Measurements from ENCODE around the gene MIEN1. TPM values are rescaled to one million over a fixed set of nuclear protein-coding genes. Genes with fewer than 3 reads are reported as not detected.

Gene MIEN1
- total RNA-seq, 1 donor from 2014 or later = 38.9 TPM

DNA sequence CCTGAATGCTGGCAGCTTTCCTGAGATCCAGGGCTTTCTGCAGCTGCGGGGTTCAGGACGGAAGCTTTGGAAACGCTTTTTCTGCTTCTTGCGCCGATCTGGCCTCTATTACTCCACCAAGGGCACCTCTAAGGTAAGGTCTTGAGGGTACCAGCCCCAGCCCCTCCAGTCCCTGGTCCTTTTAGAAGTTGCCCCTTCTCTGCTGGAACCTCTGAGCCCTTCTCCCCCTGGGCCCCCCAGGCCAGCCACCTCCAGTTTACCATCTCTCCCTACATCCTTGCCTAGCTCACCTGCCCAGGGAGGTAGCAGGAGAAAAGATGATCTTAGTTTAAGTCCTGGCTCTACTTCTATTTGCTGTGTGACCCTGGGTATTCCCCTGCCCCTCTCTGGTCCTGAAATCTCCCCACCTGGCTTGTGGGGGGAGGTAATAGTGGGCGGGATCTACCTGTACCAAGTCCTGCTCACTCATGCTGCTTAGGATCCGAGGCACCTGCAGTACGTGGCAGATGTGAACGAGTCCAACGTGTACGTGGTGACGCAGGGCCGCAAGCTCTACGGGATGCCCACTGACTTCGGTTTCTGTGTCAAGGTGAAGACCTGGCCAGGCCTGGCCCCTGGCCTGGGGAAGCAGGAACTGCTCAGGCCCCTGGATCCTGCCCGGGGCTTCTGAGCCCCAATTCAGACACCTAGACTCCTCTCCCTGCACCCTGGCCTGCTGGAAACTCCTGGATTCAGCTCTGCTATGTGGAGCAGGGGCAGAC is 13.9 kb upstream of the MIEN1 start:
- no peak overlapping the region for H3K27ac Mint-ChIP-seq (ENCODE audit: unreplicated experiment)
- Histone ChIP-seq H3K27me3 (ENCODE audit: insufficient read depth, low read length) (no peaks in the 10 kb centered on the region), H3K79me2 (ENCODE audit: insufficient read depth, low read length) (no peaks in the 10 kb centered on the region), H2AFZ (ENCODE audit: low read depth, low read length) (no peak overlapping the region), H3K9ac (ENCODE audit: low read length) (no peak overlapping the region), H3K36me3 (ENCODE audit: insufficient read depth, low read length) (no peaks in the 10 kb centered on the region), H3K27ac (ENCODE audit: low read depth, low read length) (no peak overlapping the region), H3K9me3 (ENCODE audit: insufficient read depth, low read depth, low read length) (no peaks in the 10 kb centered on the region), H3K4me2 (ENCODE audit: low read length) (no peak overlapping the region), H3K4me3 (ENCODE audit: insufficient read depth, low read depth, low read length) (no peak overlapping the region), H3K4me1 (ENCODE audit: insufficient read depth, low read length) (peaks cover 22% of the 10 kb centered on the region), H4K20me1 (ENCODE audit: insufficient read depth, low read length) (no peaks in the 10 kb centered on the region)
- TF ChIP-seq CTCF (IDR thresholded peaks at IDR 0.05; ENCODE audit: insufficient read depth, low read depth, low read length) = no peak
- TF ChIP-seq EZH2 (IDR thresholded peaks at IDR 0.05; ENCODE audit: insufficient read depth, low read length) = no peak
- H3K4me1 Mint-ChIP-seq (ENCODE audit: low read depth, unreplicated experiment) = peaks cover 12% of the 10 kb centered on the region
- FAIRE-seq = no peak
- no peak for DNase-seq (ENCODE audit: low read depth)
- no peaks in the 10 kb centered on the region for H3K9me3 Mint-ChIP-seq (ENCODE audit: unreplicated experiment)
- peaks cover 11% of the 10 kb centered on the region for H3K27me3 Mint-ChIP-seq (ENCODE audit: low read depth, unreplicated experiment)
- no peaks in the 10 kb centered on the region for H3K36me3 Mint-ChIP-seq (ENCODE audit: low read depth, unreplicated experiment)
- H3K4me3 Mint-ChIP-seq (ENCODE audit: unreplicated experiment) = no peak overlapping the region

DNA sequence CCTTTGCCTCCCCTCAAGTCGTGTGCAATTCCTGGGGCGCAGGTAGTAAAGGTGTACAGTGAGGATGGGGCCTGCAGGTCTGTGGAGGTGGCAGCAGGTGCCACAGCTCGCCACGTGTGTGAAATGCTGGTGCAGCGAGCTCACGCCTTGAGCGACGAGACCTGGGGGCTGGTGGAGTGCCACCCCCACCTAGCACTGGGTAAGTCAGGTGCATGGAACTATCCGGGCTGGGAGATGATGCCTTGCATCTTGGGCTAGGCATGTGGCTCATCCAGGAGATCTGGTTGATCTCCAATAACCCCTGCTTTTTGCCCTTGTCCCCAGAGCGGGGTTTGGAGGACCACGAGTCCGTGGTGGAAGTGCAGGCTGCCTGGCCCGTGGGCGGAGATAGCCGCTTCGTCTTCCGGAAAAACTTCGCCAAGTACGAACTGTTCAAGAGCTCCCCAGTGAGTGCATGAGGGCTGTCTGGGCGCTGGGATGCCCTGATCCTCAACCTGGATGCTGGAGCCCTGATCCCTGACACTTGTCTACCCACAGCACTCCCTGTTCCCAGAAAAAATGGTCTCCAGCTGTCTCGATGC is 12.6 kb upstream of the MIEN1 start:
- no peaks in the 10 kb centered on the region for H3K36me3 ChIP-seq (ENCODE audit: insufficient read depth, low read length)
- no peaks in the 10 kb centered on the region for H3K36me3 Mint-ChIP-seq (ENCODE audit: low read depth, unreplicated experiment)
- no peak overlapping the region for H3K27ac ChIP-seq (ENCODE audit: low read depth, low read length)
- H2AFZ ChIP-seq (ENCODE audit: low read depth, low read length) = no peak overlapping the region
- FAIRE-seq (no peak), DNase-seq (ENCODE audit: low read depth) (no peak)
- H3K9ac ChIP-seq (ENCODE audit: low read length) = no peak overlapping the region
- H3K27ac Mint-ChIP-seq (ENCODE audit: unreplicated experiment) = no peak overlapping the region
- no peak overlapping the region for H3K4me2 ChIP-seq (ENCODE audit: low read length)
- peaks cover 10% of the 10 kb centered on the region for H3K27me3 Mint-ChIP-seq (ENCODE audit: low read depth, unreplicated experiment)
- TF ChIP-seq CTCF (IDR thresholded peaks at IDR 0.05; ENCODE audit: insufficient read depth, low read depth, low read length) (no peak), EZH2 (IDR thresholded peaks at IDR 0.05; ENCODE audit: insufficient read depth, low read length) (no peak)
- no peaks in the 10 kb centered on the region for H3K79me2 ChIP-seq (ENCODE audit: insufficient read depth, low read length)
- no peak overlapping the region for H3K4me3 ChIP-seq (ENCODE audit: insufficient read depth, low read depth, low read length)
- no peaks in the 10 kb centered on the region for H3K9me3 ChIP-seq (ENCODE audit: insufficient read depth, low read depth, low read length)
- peaks cover 5% of the 10 kb centered on the region for H3K27me3 ChIP-seq (ENCODE audit: insufficient read depth, low read length)
- H3K4me1 Mint-ChIP-seq (ENCODE audit: low read depth, unreplicated experiment) = peaks cover 12% of the 10 kb centered on the region
- H3K4me3 Mint-ChIP-seq (ENCODE audit: unreplicated experiment) = no peak overlapping the region
- H4K20me1 ChIP-seq (ENCODE audit: insufficient read depth, low read length) = no peaks in the 10 kb centered on the region
- peaks cover 25% of the 10 kb centered on the region for H3K4me1 ChIP-seq (ENCODE audit: insufficient read depth, low read length)
- no peaks in the 10 kb centered on the region for H3K9me3 Mint-ChIP-seq (ENCODE audit: unreplicated experiment)
